ENCODE measurements around the gene PLCL1.

The PLCL1 gene

DNA sequence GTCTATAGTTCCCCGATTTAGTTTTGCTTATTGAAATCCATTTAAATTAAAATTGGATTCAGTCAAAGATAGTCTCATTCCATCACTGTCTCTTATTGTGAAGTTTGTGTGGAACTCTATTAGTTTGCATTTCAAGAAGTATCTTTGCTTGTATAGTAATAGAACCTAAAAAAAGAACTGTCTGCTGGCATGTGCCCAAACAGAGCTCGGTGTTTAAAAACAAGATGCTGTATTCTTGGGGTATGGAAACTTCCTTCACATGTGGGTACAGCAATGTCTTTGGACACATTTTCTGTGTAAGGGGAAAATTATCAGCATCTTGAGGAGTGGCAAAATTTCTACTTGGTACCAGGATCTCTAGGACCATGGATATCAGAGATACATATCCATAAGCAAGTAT lies 292.6 kb downstream of the PLCL1 start:
- TF ChIP-seq FOXK2 (IDR thresholded peaks at IDR 0.05) (no peak), BHLHE40 (IDR thresholded peaks at IDR 0.05; ENCODE audit: borderline replicate concordance) (no peak), ZNF384 (IDR thresholded peaks at IDR 0.05) (no peak), HDGF (IDR thresholded peaks at IDR 0.05; ENCODE audit: borderline replicate concordance) (no peak), FOXM1 (IDR thresholded peaks at IDR 0.05; ENCODE audit: borderline replicate concordance) (no peak), ELF4 (IDR thresholded peaks at IDR 0.05) (no peak), TARDBP (IDR thresholded peaks at IDR 0.05) (no peak), LEF1 (IDR thresholded peaks at IDR 0.05; ENCODE audit: borderline replicate concordance) (no peak), NFRKB (IDR thresholded peaks at IDR 0.05) (no peak), PKNOX1 (IDR thresholded peaks at IDR 0.05) (no peak)
- no peak for DNase-seq (ENCODE audit: extremely low spot score)
- POLR2A ChIA-PET: no interaction called here
- CTCF ChIA-PET: no interaction called here

GRCh38 chr2:198097630-198098029 lies 293.2 kb downstream of the PLCL1 start:
- ChIA-PET POLR2A (no interaction called here), CTCF (no interaction called here)
- no peak for DNase-seq (ENCODE audit: extremely low spot score)
- TF ChIP-seq ARNT (IDR thresholded peaks at IDR 0.05): no peak
- TF ChIP-seq LEF1 (IDR thresholded peaks at IDR 0.05; ENCODE audit: borderline replicate concordance): no peak
- TF ChIP-seq PKNOX1 (IDR thresholded peaks at IDR 0.05): no peak
- TF ChIP-seq FOXK2 (IDR thresholded peaks at IDR 0.05): no peak
- no peak for TF ChIP-seq HDGF (IDR thresholded peaks at IDR 0.05; ENCODE audit: borderline replicate concordance)
- TF ChIP-seq ZNF384 (IDR thresholded peaks at IDR 0.05): no peak
- no peak for TF ChIP-seq L3MBTL2 (conservative IDR thresholded peaks at IDR 0.05)
- TF ChIP-seq CTBP1 (IDR thresholded peaks at IDR 0.05; ENCODE audit: borderline replicate concordance): no peak
- TF ChIP-seq NFRKB (IDR thresholded peaks at IDR 0.05): no peak
- TF ChIP-seq ELF4 (IDR thresholded peaks at IDR 0.05): no peak
- TF ChIP-seq SUZ12 (IDR thresholded peaks at IDR 0.05): no peak
- TF ChIP-seq FOXM1 (IDR thresholded peaks at IDR 0.05; ENCODE audit: borderline replicate concordance): no peak

GRCh38 chr2:198098386-198098785 lies 294.0 kb downstream of the PLCL1 start:
- CTCF ChIA-PET: interaction anchor here (0.6 kb wide), 1 partner anchor 639 kb away, joined by 3 read pairs; no protein-coding TSS in a partner anchor
- POLR2A ChIA-PET: no interaction called here
- TF ChIP-seq HDGF (IDR thresholded peaks at IDR 0.05; ENCODE audit: borderline replicate concordance) (no peak), CTBP1 (IDR thresholded peaks at IDR 0.05; ENCODE audit: borderline replicate concordance) (no peak), FOXM1 (IDR thresholded peaks at IDR 0.05; ENCODE audit: borderline replicate concordance) (no peak), TARDBP (IDR thresholded peaks at IDR 0.05) (no peak), NFRKB (IDR thresholded peaks at IDR 0.05) (no peak), L3MBTL2 (conservative IDR thresholded peaks at IDR 0.05) (no peak), SP1 (IDR thresholded peaks at IDR 0.05) (no peak), PKNOX1 (IDR thresholded peaks at IDR 0.05) (no peak), SUZ12 (IDR thresholded peaks at IDR 0.05) (no peak), BHLHE40 (IDR thresholded peaks at IDR 0.05; ENCODE audit: borderline replicate concordance) (no peak), FOXK2 (IDR thresholded peaks at IDR 0.05) (no peak)
- DNase-seq (ENCODE audit: extremely low spot score): no peak

DNA sequence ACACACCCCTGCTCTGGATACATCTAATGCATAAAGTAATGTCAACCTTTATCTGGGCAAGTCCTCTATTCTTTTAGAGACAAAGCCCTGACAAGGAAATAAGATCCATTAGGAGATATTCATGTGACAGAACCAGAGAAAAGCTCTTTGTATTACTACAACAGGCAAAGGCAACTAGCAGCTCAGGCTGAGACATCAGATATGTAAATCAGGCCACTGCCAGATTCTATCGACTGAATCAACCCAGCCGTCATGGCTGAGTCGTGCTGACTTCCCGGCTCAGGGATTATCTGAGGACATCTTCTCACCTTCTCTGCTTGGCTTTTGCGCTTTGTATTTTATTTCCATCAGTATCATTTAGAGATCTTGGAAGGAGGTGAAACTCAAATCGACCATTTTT lies 294.5 kb downstream of the PLCL1 start:
- ChIA-PET CTCF (no interaction called here), POLR2A (no interaction called here)
- TF ChIP-seq NFRKB (IDR thresholded peaks at IDR 0.05): no peak
- no peak for DNase-seq (ENCODE audit: extremely low spot score)

DNA sequence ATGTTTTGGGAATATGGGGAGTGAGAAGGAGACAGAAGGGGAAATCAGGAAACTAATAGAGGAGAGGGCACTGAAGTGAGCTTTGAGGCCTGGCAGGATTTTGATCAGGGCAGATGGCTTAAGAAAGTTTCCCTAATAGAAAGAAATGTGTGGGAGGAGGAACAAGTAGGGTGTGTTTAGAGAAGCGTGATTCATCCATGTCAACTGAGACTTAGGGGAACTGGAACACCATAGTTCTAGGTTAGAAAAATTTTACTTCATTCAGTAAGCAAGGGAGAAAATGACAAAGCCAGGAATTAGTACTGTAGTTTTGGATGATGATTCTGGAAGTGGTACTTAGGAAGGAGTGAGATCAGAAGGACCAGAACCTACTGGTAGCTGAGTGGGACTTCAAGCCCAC lies 296.0 kb downstream of the PLCL1 start:
- TF ChIP-seq FOXA1 (IDR thresholded peaks at IDR 0.05) (no peak), CTBP1 (IDR thresholded peaks at IDR 0.05; ENCODE audit: borderline replicate concordance) (no peak), L3MBTL2 (conservative IDR thresholded peaks at IDR 0.05) (no peak), PKNOX1 (IDR thresholded peaks at IDR 0.05) (no peak), ARNT (IDR thresholded peaks at IDR 0.05) (no peak), BHLHE40 (IDR thresholded peaks at IDR 0.05; ENCODE audit: borderline replicate concordance) (no peak), FOXK2 (IDR thresholded peaks at IDR 0.05) (no peak), NFRKB (IDR thresholded peaks at IDR 0.05) (no peak), LEF1 (IDR thresholded peaks at IDR 0.05; ENCODE audit: borderline replicate concordance) (no peak)
- DNase-seq (ENCODE audit: extremely low spot score): no peak
- POLR2A ChIA-PET: no interaction called here
- CTCF ChIA-PET: no interaction called here

DNA sequence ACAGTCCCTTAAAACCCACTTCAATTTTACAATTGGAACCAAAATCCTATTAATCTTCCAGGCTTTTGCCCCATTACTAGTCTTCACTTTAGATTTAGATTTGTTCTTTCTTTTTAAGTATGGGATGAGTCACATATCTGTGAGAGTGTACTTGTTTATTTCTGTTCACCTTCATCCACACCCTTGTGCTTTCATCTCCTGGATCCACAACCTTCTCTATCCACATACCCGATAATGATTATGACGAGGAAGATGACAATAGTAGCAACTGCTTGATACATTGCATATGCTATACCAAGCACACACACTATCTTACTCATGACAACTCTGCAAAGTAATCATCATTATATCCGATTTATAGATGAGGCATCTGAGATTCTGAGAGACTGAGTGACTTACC lies 297.3 kb downstream of the PLCL1 start:
- ChIA-PET POLR2A (no interaction called here), CTCF (no interaction called here)
- DNase-seq (ENCODE audit: extremely low spot score): no peak
- no peak for TF ChIP-seq FOXK2 (IDR thresholded peaks at IDR 0.05)
- no peak for TF ChIP-seq L3MBTL2 (conservative IDR thresholded peaks at IDR 0.05)
- TF ChIP-seq FOXA1 (IDR thresholded peaks at IDR 0.05): no peak

GRCh38 chr2:198102120-198102519 lies 297.7 kb downstream of the PLCL1 start:
- ChIA-PET CTCF (no interaction called here), POLR2A (no interaction called here)
- TF ChIP-seq TARDBP (IDR thresholded peaks at IDR 0.05): no peak
- TF ChIP-seq PKNOX1 (IDR thresholded peaks at IDR 0.05): no peak
- no peak for TF ChIP-seq BHLHE40 (IDR thresholded peaks at IDR 0.05; ENCODE audit: borderline replicate concordance)
- no peak for TF ChIP-seq ZNF384 (IDR thresholded peaks at IDR 0.05)
- TF ChIP-seq FOXK2 (IDR thresholded peaks at IDR 0.05): no peak
- TF ChIP-seq L3MBTL2 (conservative IDR thresholded peaks at IDR 0.05): no peak
- TF ChIP-seq FOXA1 (IDR thresholded peaks at IDR 0.05): no peak
- no peak for TF ChIP-seq HDGF (IDR thresholded peaks at IDR 0.05; ENCODE audit: borderline replicate concordance)
- TF ChIP-seq ARNT (IDR thresholded peaks at IDR 0.05): no peak
- no peak for TF ChIP-seq FOXM1 (IDR thresholded peaks at IDR 0.05; ENCODE audit: borderline replicate concordance)
- no peak for TF ChIP-seq LEF1 (IDR thresholded peaks at IDR 0.05; ENCODE audit: borderline replicate concordance)
- no peak for TF ChIP-seq SP1 (IDR thresholded peaks at IDR 0.05)
- TF ChIP-seq ELF4 (IDR thresholded peaks at IDR 0.05): no peak
- no peak for TF ChIP-seq NFRKB (IDR thresholded peaks at IDR 0.05)
- DNase-seq (ENCODE audit: extremely low spot score): no peak
